Lower leg skin (tissue), 4 donors: ENCODE measurements around the gene RBM20. TPM values are rescaled to one million over a fixed set of nuclear protein-coding genes. Genes with fewer than 3 reads are reported as not detected.

Experiments used
- DNase-seq, 2 donors: peaks; one replicate each; pipeline ENCODE4 v3.0.0-alpha.2; 2019; ENCODE audit warnings: low spot score in 2 of 2
- H3K4me3 ChIP-seq: fragments of 200-600 bp; sonication (generic); 2 replicates; pipeline ENCODE4 v1.5.1; 2017; ENCODE audit warnings: mild to moderate bottlenecking, low read depth; ENCODE audit not compliant: poor library complexity, severe bottlenecking
- POLR2A ChIP-seq, 2 donors: fragments of 450-650 bp; IDR thresholded peaks; one replicate each; pipeline ENCODE4 v1.6.1; 2016 to 2017; ENCODE audit warnings: antibody characterized with exemption in 2 of 2, mild to moderate bottlenecking in 1 of 2, moderate library complexity in 1 of 2
- WGBS, 2 donors: methylation state at CpG; one replicate each; pipeline ENCODE4 v1.1.5; 2018; 5-methylcytosine and 5-hydroxymethylcytosine counted together
- intact Hi-C: fragments of 100-400 bp; cut with DNase I; formaldehyde crosslinking; loops from one replicate; pipeline ENCODE4 v1.15.0; 2023; ENCODE audit warnings: low total_unique reads
- total RNA-seq, 4 donors: library from RNA; depleted of rRNA; stranded (reverse); fragments of >200 nt; gene quantifications; one replicate each; pipeline ENCODE4 v1.1.0, GENCODE V29; 2016
- TF ChIP-seq, protein P1 (sequence below), 3 donors: fragments of 450-650 bp; IDR thresholded peaks; one replicate each; pipeline ENCODE4 v1.5.1; 2016; ENCODE audit warnings: antibody characterized with exemption in 3 of 3, mild to moderate bottlenecking in 3 of 3, moderate library complexity in 2 of 3

RBM20 gene
- total RNA-seq, 4 donors from 2014 or later: 0.66 to 6.2 (median 3.5) TPM

DNA sequence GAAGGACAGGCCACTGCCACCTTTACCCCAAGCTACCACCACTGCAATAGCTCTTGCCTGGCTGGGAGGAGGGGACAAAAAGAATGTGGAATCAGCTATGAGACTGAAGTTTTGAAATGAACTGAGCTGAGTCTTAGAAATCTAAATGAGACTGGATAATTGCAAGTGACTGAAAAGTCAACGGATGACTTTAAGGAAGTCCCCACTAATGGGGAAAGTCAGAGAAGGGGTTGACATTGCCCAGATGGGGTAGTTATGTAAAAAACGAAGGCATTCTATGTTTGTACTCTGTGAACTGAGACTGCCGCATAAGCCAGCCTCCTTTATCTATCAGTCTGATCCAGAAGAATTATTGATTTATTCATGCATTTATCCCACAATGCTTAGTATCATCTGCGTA lies 67.2 kb downstream of the RBM20 start:
- intact Hi-C loops: no loop called here
- no peak overlapping the region for H3K4me3 ChIP-seq
- no peak for TF ChIP-seq POLR2A (IDR thresholded peaks at IDR 0.05)
- TF ChIP-seq, protein P1, sequence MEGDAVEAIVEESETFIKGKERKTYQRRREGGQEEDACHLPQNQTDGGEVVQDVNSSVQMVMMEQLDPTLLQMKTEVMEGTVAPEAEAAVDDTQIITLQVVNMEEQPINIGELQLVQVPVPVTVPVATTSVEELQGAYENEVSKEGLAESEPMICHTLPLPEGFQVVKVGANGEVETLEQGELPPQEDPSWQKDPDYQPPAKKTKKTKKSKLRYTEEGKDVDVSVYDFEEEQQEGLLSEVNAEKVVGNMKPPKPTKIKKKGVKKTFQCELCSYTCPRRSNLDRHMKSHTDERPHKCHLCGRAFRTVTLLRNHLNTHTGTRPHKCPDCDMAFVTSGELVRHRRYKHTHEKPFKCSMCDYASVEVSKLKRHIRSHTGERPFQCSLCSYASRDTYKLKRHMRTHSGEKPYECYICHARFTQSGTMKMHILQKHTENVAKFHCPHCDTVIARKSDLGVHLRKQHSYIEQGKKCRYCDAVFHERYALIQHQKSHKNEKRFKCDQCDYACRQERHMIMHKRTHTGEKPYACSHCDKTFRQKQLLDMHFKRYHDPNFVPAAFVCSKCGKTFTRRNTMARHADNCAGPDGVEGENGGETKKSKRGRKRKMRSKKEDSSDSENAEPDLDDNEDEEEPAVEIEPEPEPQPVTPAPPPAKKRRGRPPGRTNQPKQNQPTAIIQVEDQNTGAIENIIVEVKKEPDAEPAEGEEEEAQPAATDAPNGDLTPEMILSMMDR (IDR thresholded peaks at IDR 0.05): no peak
- WGBS, 2 donors: 85 to 90% methylated on average over 4 of the region's 4 CpGs
- no peak for DNase-seq

DNA sequence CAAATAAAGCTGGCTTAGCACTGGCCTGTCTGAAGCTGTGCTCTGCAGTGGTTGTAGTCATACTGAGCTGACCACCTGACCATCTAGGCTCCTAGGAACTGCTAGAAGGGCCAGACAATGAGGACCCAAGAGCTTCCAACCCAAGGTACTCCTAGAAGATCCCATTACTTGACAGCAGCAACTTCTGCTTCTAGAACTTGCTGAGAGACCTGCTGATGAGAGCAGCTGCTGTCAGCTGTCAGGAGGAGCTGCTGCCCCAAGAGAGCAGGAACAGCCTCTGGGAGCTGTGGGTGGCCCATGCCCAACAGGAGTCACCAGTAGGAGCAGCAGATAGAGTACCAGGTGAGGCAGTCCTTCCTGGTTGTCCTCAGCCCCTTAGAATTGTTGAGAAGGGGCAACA lies 70.2 kb downstream of the RBM20 start:
- no peak for DNase-seq
- H3K4me3 ChIP-seq: no peak overlapping the region
- intact Hi-C loops: no loop called here
- TF ChIP-seq, protein P1 (IDR thresholded peaks at IDR 0.05): no peak

DNA sequence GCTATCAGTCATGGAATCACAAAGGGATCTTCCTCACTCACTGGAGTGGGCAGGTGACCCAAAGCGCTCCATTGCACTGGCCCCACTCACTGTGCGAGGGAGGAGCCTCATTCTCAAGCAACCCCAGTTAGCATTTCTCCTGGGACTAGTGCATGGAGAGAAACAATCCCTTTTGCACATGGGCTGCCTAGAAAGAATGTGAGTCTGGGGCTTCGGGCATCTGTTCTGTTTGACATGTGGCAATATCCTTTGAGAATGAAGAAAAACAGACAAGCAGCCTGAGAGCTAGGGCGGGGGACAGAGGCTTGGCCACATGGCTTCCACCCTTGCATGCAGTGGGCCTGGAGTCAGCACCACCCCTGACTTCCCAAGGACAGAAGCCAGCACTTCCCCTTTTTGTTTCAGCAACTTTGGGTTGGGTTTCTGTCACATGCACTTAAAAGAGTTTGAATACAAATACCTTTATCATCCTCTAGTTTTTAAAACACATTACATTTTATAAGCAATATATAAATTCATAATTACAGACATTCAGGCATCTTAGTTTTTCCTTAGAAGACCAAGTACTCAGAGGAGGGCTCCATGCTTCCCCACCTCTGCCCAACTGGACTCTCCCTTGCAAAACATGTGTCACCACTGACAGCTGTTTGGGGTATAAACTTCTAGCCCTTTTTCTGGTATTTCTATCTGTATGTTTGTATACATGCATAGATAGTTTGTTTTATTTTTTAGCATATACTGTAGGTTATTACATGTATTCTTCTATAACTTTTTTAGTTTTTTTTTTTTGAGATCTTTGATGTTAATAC lies 73.8 kb downstream of the RBM20 start:
- no peak overlapping the region for H3K4me3 ChIP-seq
- intact Hi-C loops: no loop called here
- TF ChIP-seq, protein P1 (IDR thresholded peaks at IDR 0.05): no peak
- no peak for TF ChIP-seq POLR2A (IDR thresholded peaks at IDR 0.05)
- 59 to 69% methylated on average over 4 of the region's 4 CpGs for WGBS, 2 donors
- DNase-seq: peak; percentile 48 to 86

DNA sequence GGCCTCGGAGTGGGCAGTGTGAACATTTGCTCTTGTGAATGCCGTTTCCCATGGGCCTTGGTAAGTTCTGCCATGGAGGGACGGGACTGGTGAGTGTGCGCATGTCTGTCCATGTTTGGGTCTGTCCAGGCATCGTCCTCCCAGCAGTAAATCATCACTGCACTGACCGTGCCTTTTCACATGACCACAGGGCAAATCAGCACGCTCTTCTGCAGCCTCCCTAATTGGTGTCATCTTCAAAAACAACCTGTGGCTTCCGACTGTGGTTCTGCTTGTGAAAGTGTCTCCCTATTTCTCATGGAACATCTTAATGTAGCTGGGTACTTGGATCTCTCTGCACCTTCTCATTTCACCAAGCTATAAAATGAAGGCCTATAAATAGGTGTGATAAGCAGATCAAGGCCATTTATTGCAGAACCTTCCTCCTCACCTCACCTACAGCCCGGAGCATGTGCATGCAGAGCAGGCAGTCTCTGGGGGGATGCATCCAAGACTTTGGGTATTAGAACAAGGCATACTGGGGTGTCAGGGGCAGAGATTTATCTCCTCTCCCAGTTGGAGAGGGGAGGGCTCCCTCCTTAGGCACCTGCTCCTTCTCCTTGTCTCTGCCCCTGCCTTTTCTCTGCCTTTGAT lies 77.4 kb downstream of the RBM20 start:
- intact Hi-C loops: no loop called here
- TF ChIP-seq POLR2A (IDR thresholded peaks at IDR 0.05): no peak
- TF ChIP-seq, protein P1 (IDR thresholded peaks at IDR 0.05): no peak
- DNase-seq: peak in 1 of 2 donors; percentile 45
- no peak overlapping the region for H3K4me3 ChIP-seq
- 91 to 94% methylated on average over 9 of the region's 9 CpGs for WGBS, 2 donors

DNA sequence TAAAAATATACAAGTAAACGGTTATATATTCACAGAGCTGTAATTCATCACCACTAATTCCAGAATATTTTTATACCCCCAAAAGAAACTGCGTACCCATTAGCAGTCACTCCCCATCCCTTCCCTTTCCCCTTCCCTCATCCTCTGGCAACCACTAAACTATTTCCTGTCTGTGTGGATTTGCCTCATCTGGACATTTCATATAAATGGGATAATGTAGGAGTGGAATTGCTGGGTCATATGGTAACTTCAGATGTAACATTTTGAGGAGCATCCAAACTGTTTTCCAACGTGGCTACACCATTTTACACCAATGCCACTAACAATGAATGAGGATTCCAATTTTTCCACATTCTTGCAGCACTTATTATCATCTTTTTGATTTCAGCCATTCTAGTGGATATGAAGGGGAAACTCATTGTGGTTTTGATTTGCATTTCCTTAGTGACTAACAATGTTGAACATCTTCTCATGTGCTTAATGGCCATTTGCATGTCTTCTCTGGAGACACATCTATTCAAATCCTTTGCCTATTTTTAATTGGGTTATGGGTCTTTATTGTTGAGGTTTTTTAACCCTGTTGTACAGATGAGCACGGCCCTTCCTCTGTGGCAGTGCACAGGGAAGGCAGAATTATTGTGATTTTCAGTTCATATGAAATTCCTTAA lies 79.2 kb downstream of the RBM20 start:
- no peak overlapping the region for H3K4me3 ChIP-seq
- WGBS, 2 donors: 72 to 82% methylated on average over 4 of the region's 4 CpGs
- DNase-seq: no peak
- TF ChIP-seq, protein P1 (IDR thresholded peaks at IDR 0.05): no peak
- no peak for TF ChIP-seq POLR2A (IDR thresholded peaks at IDR 0.05)
- intact Hi-C loops: no loop called here
